GM12878 (cell line): ENCODE measurements around the gene ZCCHC17. TPM values are rescaled to one million over a fixed set of nuclear protein-coding genes. Genes with fewer than 3 reads are reported as not detected.

ENCODE experiments used
- ATAC-seq: fragments of 200-7000 bp; cut with Tn5 transposase; 3 replicates; pipeline ENCODE4 v1.9.1; 2020; ENCODE audit warnings: mild to moderate bottlenecking, moderate library complexity
- BruUV-seq: library from RNA; stranded (reverse); fragments of 400-500 nt; replicated peaks from 2 replicates; lab custom pipeline; 2021; lab: Mats Ljungman, UMichigan
- CTCF ChIA-PET: fragments of 300-600 bp; sonication (Branson Sonifier 250); formaldehyde crosslinking; extraction: SDS; loops from one replicate; lab custom pipeline; 2021; ENCODE audit warnings: inconsistent platforms; lab: Yijun Ruan, JAX
- POLR2A ChIA-PET: fragments of 350-600 bp; formaldehyde crosslinking; extraction: SDS; loops from one replicate; lab custom pipeline; 2021; ENCODE audit warnings: inconsistent platforms; lab: Charles Lee
- RAD21 ChIA-PET: fragments of 300-600 bp; sonication (Branson Sonifier 250); formaldehyde crosslinking; loops from one replicate; lab custom pipeline; 2023; ENCODE audit warnings: antibody characterized with exemption; ENCODE audit not compliant: unreplicated experiment; lab: Charles Lee
- SMC1A ChIA-PET: fragments of 300-600 bp; sonication (Branson Sonifier 250); formaldehyde crosslinking; loops from one replicate; lab custom pipeline; 2023; ENCODE audit not compliant: unreplicated experiment, uncharacterized antibody; lab: Charles Lee
- DNase-seq: peaks from one replicate; pipeline ENCODE4 v3.0.0-alpha.2; 2011; ENCODE audit warnings: low read depth, low spot score
- FAIRE-seq: peaks from 3 replicates; lab custom pipeline; 2011; peaks lifted over from hg19 to GRCh38; lab: Jason Lieb, UNC
- H2AFZ ChIP-seq: 2 replicates; pipeline ENCODE4 v1.6.0; 2011; ENCODE audit warnings: low read depth, low read length, control low read depth; ENCODE audit not compliant: control insufficient read depth
- H3K27ac ChIP-seq: 2 replicates; pipeline ENCODE4 v1.5.1; 2011; ENCODE audit warnings: control low read depth; ENCODE audit not compliant: control insufficient read depth, insufficient read depth
- H3K27me3 ChIP-seq, 2 experiments: replicated peaks in 1 of 2; 2 replicates each; pipeline versions ENCODE4 v1.6.0 to v1.6.1; 2011; ENCODE audit warnings: low read length in 1 of 2; ENCODE audit not compliant: control insufficient read depth in 2 of 2, insufficient read depth in 2 of 2
- H3K36me3 ChIP-seq, 2 experiments: 2 replicates each; pipeline ENCODE4 v1.5.1; 2011; ENCODE audit warnings: low read length in 1 of 2; ENCODE audit not compliant: control insufficient read depth in 2 of 2, insufficient read depth in 2 of 2
- H3K4me1 ChIP-seq: 2 replicates; pipeline ENCODE4 v1.6.1; 2011; ENCODE audit warnings: mild to moderate bottlenecking, low read length, moderate library complexity, mixed read lengths; ENCODE audit not compliant: control insufficient read depth, insufficient read depth
- H3K4me2 ChIP-seq: 2 replicates; pipeline ENCODE4 v1.6.0; 2011; ENCODE audit warnings: control low read depth; ENCODE audit not compliant: control insufficient read depth, insufficient read depth
- H3K4me3 ChIP-seq: fragments of 200-600 bp; sonication (generic); 2 replicates; pipeline ENCODE4 v1.5.1; 2016
- H3K79me2 ChIP-seq: 2 replicates; pipeline ENCODE4 v1.6.0; 2011; ENCODE audit warnings: low read length; ENCODE audit not compliant: control insufficient read depth, insufficient read depth
- H3K9ac ChIP-seq: 2 replicates; pipeline ENCODE4 v1.8.0; 2011; ENCODE audit warnings: low read length, control low read depth, mixed read lengths; ENCODE audit not compliant: control insufficient read depth, insufficient read depth
- H3K9me3 ChIP-seq: replicated peaks from 3 replicates; pipeline ENCODE4 v1.5.1; 2011; ENCODE audit warnings: mild to moderate bottlenecking, low read length; ENCODE audit not compliant: control insufficient read depth, insufficient read depth
- H4K20me1 ChIP-seq: 2 replicates; pipeline ENCODE4 v1.6.0; 2011; ENCODE audit not compliant: control insufficient read depth, insufficient read depth
- CHD4 ChIP-seq: fragments of 200-600 bp; sonication (generic); IDR thresholded peaks from 2 replicates; pipeline ENCODE4 v1.6.1; 2016; ENCODE audit warnings: mild to moderate bottlenecking
- ESRRA ChIP-seq: IDR thresholded peaks from 2 replicates; pipeline ENCODE4 v1.6.1; 2012; ENCODE audit warnings: mild to moderate bottlenecking, low read length, improper control_type of control experiment
- KAT2A ChIP-seq: conservative IDR thresholded peaks from 2 replicates; pipeline ENCODE4 v1.6.1; 2011; ENCODE audit warnings: low read depth, low read length; ENCODE audit not compliant: control insufficient read depth
- RB1 ChIP-seq: fragments of 450-650 bp; formaldehyde crosslinking; IDR thresholded peaks from 2 replicates; pipeline ENCODE4 v1.6.1; 2017; ENCODE audit warnings: mild to moderate bottlenecking, borderline replicate concordance
- SMAD5 ChIP-seq: IDR thresholded peaks from 2 replicates; pipeline ENCODE4 v1.6.1; 2016; ENCODE audit warnings: antibody characterized with exemption, low read depth
- SUPT20H ChIP-seq: IDR thresholded peaks from 2 replicates; pipeline ENCODE4 v1.6.1; 2011; ENCODE audit warnings: low read depth, mild to moderate bottlenecking, low read length, moderate library complexity, borderline replicate concordance; ENCODE audit not compliant: control insufficient read depth
- SUZ12 ChIP-seq: fragments of 200-600 bp; sonication (generic); IDR thresholded peaks from one replicate; pipeline ENCODE4 v1.6.1; 2018; ENCODE audit warnings: antibody characterized with exemption, mild to moderate bottlenecking; ENCODE audit not compliant: unreplicated experiment
- ZNF384 ChIP-seq: IDR thresholded peaks from 2 replicates; pipeline ENCODE4 v1.6.1; 2012; ENCODE audit warnings: low read depth, mild to moderate bottlenecking, low read length, improper control_type of control experiment, borderline replicate concordance
- ZSCAN29 ChIP-seq: fragments of 450-650 bp; IDR thresholded peaks from 2 replicates; pipeline ENCODE4 v1.6.1; 2017; ENCODE audit warnings: mild to moderate bottlenecking, moderate library complexity
- WGBS: methylation state at CpG from one replicate; pipeline ENCODE4 v1.1.6; 2016; ENCODE audit warnings: low lambda C conversion rate; ENCODE audit not compliant: insufficient replicate concordance, insufficient coverage; ENCODE audit errors: missing lambda C conversion rate; 5-methylcytosine and 5-hydroxymethylcytosine counted together
- in situ Hi-C: fragments of 300-500 bp; cut with MboI; formaldehyde crosslinking; loops from 9 replicates; pipeline ENCODE4 v1.14.3; 2018; ENCODE audit warnings: mixed read lengths
- intact Hi-C: fragments of 100-400 bp; cut with micrococcal nuclease; formaldehyde crosslinking; loops from one replicate; pipeline ENCODE4 v1.14.2; 2022; ENCODE audit not compliant: unreplicated experiment
- polyA plus RNA-seq, 11 experiments: library from polyadenylated mRNA; depleted of rRNA in 4 of 11; unstranded in 6 of 11; stranded (reverse) in 5 of 11; fragments of >200 nt; fragmentation: Nextera tagmentation in 4 of 11; fragmentation: Illumina TruSeq in 1 of 11; extraction: Ambion mirVana in 4 of 11; extraction: Trizol in 1 of 11; gene quantifications; 1 replicate in 1 of 11; 2 replicates in 10 of 11; pipeline versions ENCODE4 v1.2.1 to v1.2.3, GENCODE V29; 2011 to 2016; ENCODE audit warnings: inconsistent platforms in 2 of 11, missing spikeins in 2 of 11, low read depth in 1 of 11
- total RNA-seq, 4 experiments: library from RNA; depleted of rRNA in 3 of 4; stranded (reverse); fragments of >200 nt in 3 of 4; fragmentation: Illumina TruSeq in 1 of 4; extraction: Trizol in 1 of 4; gene quantifications; 2 replicates each; pipeline versions ENCODE4 v1.2.1 to v1.2.3, GENCODE V29; 2013 to 2021
- TF ChIP-seq, protein P1 (sequence below): fragments of 450-650 bp; formaldehyde crosslinking; IDR thresholded peaks from 2 replicates; pipeline ENCODE4 v1.5.0; 2022; ENCODE audit warnings: mild to moderate bottlenecking, missing genetic modification characterization
- TF ChIP-seq, protein P2 (sequence below): IDR thresholded peaks from 2 replicates; pipeline ENCODE4 v1.6.1; 2011; ENCODE audit warnings: mild to moderate bottlenecking, low read depth, low read length, moderate library complexity; ENCODE audit not compliant: insufficient replicate concordance

The ZCCHC17 gene
- total and polyA plus RNA-seq, 10 of the 15 experiments (the other 5 are each of a cell fraction or from before 2014, with no cell fraction given) = 22.3 to 86.3 (median 47.0) TPM

GRCh38 chr1:31409946-31410858 is 113.4 kb downstream of the ZCCHC17 start:
- ATAC-seq (no peak), FAIRE-seq (no peak), DNase-seq (no peak)
- BruUV-seq = no TSS peak
- in situ Hi-C loops (no loop called here), intact Hi-C loops (no loop called here)
- no peak overlapping the region for H2AFZ ChIP-seq
- H3K36me3 ChIP-seq = no peaks in the 10 kb centered on the region
- TF ChIP-seq, protein P1, sequence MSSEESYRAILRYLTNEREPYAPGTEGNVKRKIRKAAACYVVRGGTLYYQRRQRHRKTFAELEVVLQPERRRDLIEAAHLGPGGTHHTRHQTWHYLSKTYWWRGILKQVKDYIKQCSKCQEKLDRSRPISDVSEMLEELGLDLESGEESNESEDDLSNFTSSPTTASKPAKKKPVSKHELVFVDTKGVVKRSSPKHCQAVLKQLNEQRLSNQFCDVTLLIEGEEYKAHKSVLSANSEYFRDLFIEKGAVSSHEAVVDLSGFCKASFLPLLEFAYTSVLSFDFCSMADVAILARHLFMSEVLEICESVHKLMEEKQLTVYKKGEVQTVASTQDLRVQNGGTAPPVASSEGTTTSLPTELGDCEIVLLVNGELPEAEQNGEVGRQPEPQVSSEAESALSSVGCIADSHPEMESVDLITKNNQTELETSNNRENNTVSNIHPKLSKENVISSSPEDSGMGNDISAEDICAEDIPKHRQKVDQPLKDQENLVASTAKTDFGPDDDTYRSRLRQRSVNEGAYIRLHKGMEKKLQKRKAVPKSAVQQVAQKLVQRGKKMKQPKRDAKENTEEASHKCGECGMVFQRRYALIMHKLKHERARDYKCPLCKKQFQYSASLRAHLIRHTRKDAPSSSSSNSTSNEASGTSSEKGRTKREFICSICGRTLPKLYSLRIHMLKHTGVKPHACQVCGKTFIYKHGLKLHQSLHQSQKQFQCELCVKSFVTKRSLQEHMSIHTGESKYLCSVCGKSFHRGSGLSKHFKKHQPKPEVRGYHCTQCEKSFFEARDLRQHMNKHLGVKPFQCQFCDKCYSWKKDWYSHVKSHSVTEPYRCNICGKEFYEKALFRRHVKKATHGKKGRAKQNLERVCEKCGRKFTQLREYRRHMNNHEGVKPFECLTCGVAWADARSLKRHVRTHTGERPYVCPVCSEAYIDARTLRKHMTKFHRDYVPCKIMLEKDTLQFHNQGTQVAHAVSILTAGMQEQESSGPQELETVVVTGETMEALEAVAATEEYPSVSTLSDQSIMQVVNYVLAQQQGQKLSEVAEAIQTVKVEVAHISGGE = no peak
- TF ChIP-seq, protein P2, sequence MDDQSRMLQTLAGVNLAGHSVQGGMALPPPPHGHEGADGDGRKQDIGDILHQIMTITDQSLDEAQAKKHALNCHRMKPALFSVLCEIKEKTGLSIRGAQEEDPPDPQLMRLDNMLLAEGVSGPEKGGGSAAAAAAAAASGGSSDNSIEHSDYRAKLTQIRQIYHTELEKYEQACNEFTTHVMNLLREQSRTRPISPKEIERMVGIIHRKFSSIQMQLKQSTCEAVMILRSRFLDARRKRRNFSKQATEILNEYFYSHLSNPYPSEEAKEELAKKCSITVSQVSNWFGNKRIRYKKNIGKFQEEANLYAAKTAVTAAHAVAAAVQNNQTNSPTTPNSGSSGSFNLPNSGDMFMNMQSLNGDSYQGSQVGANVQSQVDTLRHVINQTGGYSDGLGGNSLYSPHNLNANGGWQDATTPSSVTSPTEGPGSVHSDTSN = no peak
- TF ChIP-seq CHD4 (no peak), ZSCAN29 (no peak), ESRRA (no peak), SUZ12 (no peak), SUPT20H (no peak), ZNF384 (no peak), KAT2A (no peak), RB1 (no peak), SMAD5 (no peak)
- ChIA-PET SMC1A (no interaction called here), CTCF (interaction anchor here (0.9 to 5.7 kb wide), 5 partner anchors 11 to 139 kb away, joined by 3 to 39 read pairs (median 4); partner anchors contain the start of gene FABP3), RAD21 (no interaction called here), POLR2A (no interaction called here)
- H4K20me1 ChIP-seq = no peaks in the 10 kb centered on the region; the same call in 1 of the 2 replicates
- H3K9ac ChIP-seq = no peak overlapping the region
- H3K9me3 ChIP-seq = no peaks in the 10 kb centered on the region
- peaks cover 5% of the 10 kb centered on the region; the same call in 1 of the 2 replicates for H3K4me1 ChIP-seq
- WGBS = 26% methylated on average over 6 of the region's 6 CpGs
- H3K27ac ChIP-seq = no peak overlapping the region
- peaks cover 2 to 12% of the 10 kb centered on the region in 2 experiments; a peak in 3 of 4 replicates for H3K27me3 ChIP-seq
- no peak overlapping the region for H3K4me2 ChIP-seq
- no peaks in the 10 kb centered on the region for H3K79me2 ChIP-seq
- no peak overlapping the region for H3K4me3 ChIP-seq
